H9 (cell line): ENCODE results near the gene CCDC92B. TPM values are rescaled to one million over a fixed set of nuclear protein-coding genes. Genes with fewer than 3 reads are reported as not detected.
A peak's percentile ranks its signal among the peaks of the same experiment; 100 is the strongest.

Experiments
- DNase-seq: peaks from one replicate; pipeline ENCODE4 v3.0.0-alpha.2; 2017
- H2AFZ ChIP-seq: one replicate; pipeline ENCODE4 v1.6.1; 2013; ENCODE audit warnings: mild to moderate bottlenecking, low read length, control low read depth, moderate library complexity
- H2AK5ac ChIP-seq: 2 replicates; pipeline ENCODE4 v1.6.1; 2013; ENCODE audit warnings: low read length, control low read depth, mixed read lengths; ENCODE audit not compliant: insufficient read length
- H2BK120ac ChIP-seq: one replicate; pipeline ENCODE4 v1.6.1; 2013; ENCODE audit warnings: low read depth, mild to moderate bottlenecking, low read length, control low read depth, inconsistent platforms; ENCODE audit not compliant: poor library complexity, severe bottlenecking
- H2BK12ac ChIP-seq: 2 replicates; pipeline ENCODE4 v1.6.1; 2013; ENCODE audit warnings: low read length, control low read depth, mixed read lengths, low read depth; ENCODE audit not compliant: insufficient read length
- H2BK15ac ChIP-seq: 2 replicates; pipeline ENCODE4 v1.6.1; 2013; ENCODE audit warnings: low read depth, low read length, control low read depth
- H2BK20ac ChIP-seq: one replicate; pipeline ENCODE4 v1.6.1; 2013; ENCODE audit warnings: low read depth, mild to moderate bottlenecking, low read length, control low read depth, inconsistent platforms; ENCODE audit not compliant: poor library complexity, severe bottlenecking
- H2BK5ac ChIP-seq: 2 replicates; pipeline ENCODE4 v1.6.1; 2013; ENCODE audit warnings: low read length, control low read depth, mixed read lengths; ENCODE audit not compliant: insufficient read length
- H3K14ac ChIP-seq: 2 replicates; pipeline ENCODE4 v1.6.1; 2013; ENCODE audit warnings: low read length, control low read depth; ENCODE audit not compliant: insufficient read depth
- H3K18ac ChIP-seq: 2 replicates; pipeline ENCODE4 v1.6.1; 2013; ENCODE audit warnings: low read depth, mild to moderate bottlenecking, mixed read lengths, low read length, control low read depth; ENCODE audit not compliant: insufficient read length
- H3K23ac ChIP-seq: 2 replicates; pipeline ENCODE4 v1.6.1; 2013; ENCODE audit warnings: low read length, control low read depth, mixed read lengths, low read depth; ENCODE audit not compliant: insufficient read length
- H3K23me2 ChIP-seq: 2 replicates; pipeline ENCODE4 v1.6.1; 2013; ENCODE audit warnings: low read depth, mild to moderate bottlenecking, mixed read lengths, low read length, control low read depth; ENCODE audit not compliant: insufficient read length, poor library complexity, severe bottlenecking
- H3K27ac ChIP-seq: 2 replicates; pipeline ENCODE4 v1.5.1; 2013; ENCODE audit warnings: low read length, control low read depth, mixed read lengths, low read depth; ENCODE audit not compliant: insufficient read length
- H3K27me3 ChIP-seq: 2 replicates; pipeline ENCODE4 v1.6.1; 2013; ENCODE audit warnings: low read length, control low read depth, inconsistent platforms; ENCODE audit not compliant: insufficient read depth
- H3K4ac ChIP-seq: 2 replicates; pipeline ENCODE4 v1.6.1; 2013; ENCODE audit warnings: low read depth, mild to moderate bottlenecking, control low read depth, inconsistent platforms, low read length, moderate library complexity
- H3K4me1 ChIP-seq: 2 replicates; pipeline ENCODE4 v1.6.1; 2013; ENCODE audit warnings: low read length, control low read depth, inconsistent platforms; ENCODE audit not compliant: insufficient read depth
- H3K4me2 ChIP-seq: 2 replicates; pipeline ENCODE4 v1.6.1; 2013; ENCODE audit warnings: low read length, control low read depth, mixed read lengths; ENCODE audit not compliant: insufficient read length, insufficient read depth
- H3K56ac ChIP-seq: 2 replicates; pipeline ENCODE4 v1.6.1; 2013; ENCODE audit warnings: low read depth, mild to moderate bottlenecking, mixed read lengths, low read length, control low read depth; ENCODE audit not compliant: insufficient read length
- H3K79me1 ChIP-seq: 2 replicates; pipeline ENCODE4 v1.6.1; 2013; ENCODE audit warnings: low read depth, mild to moderate bottlenecking, moderate library complexity, low read length, control low read depth, inconsistent platforms; ENCODE audit not compliant: insufficient read depth, poor library complexity, severe bottlenecking
- H3K79me2 ChIP-seq: 2 replicates; pipeline ENCODE4 v1.6.1; 2013; ENCODE audit warnings: low read length, control low read depth, inconsistent platforms; ENCODE audit not compliant: insufficient read depth
- H3K9ac ChIP-seq: 2 replicates; pipeline ENCODE4 v1.6.1; 2013; ENCODE audit warnings: low read length, control low read depth, mixed read lengths; ENCODE audit not compliant: insufficient read length; ENCODE audit errors: extremely low read depth
- H3K9me3 ChIP-seq: one replicate; pipeline ENCODE4 v1.6.1; 2013; ENCODE audit warnings: low read depth, low read length, inconsistent platforms; ENCODE audit not compliant: control insufficient read depth
- H3T11ph ChIP-seq: one replicate; pipeline ENCODE4 v1.6.1; 2013; ENCODE audit warnings: mild to moderate bottlenecking, low read length, control low read depth, inconsistent platforms
- H4K20me1 ChIP-seq: one replicate; pipeline ENCODE4 v1.6.1; 2013; ENCODE audit not compliant: control insufficient read depth, insufficient read length, insufficient read depth
- H4K5ac ChIP-seq: 2 replicates; pipeline ENCODE4 v1.6.1; 2013; ENCODE audit warnings: low read depth, mild to moderate bottlenecking, mixed read lengths, low read length, control low read depth; ENCODE audit not compliant: insufficient read length
- H4K8ac ChIP-seq: replicated peaks from 2 replicates; pipeline ENCODE4 v1.6.1; 2013; ENCODE audit warnings: low read length, control low read depth, mixed read lengths, low read depth; ENCODE audit not compliant: insufficient read length
- H4K91ac ChIP-seq: 2 replicates; pipeline ENCODE4 v1.6.1; 2013; ENCODE audit warnings: low read depth, mild to moderate bottlenecking, moderate library complexity, mixed read lengths, low read length, control low read depth; ENCODE audit not compliant: insufficient read length
- H3K27ac Mint-ChIP-seq, 3 experiments: 2 replicates in 2 of 3; 3 replicates in 1 of 3; pipeline ENCODE4 v1.8.0; 2020 to 2021; ENCODE audit warnings: mixed read lengths in 3 of 3, mild to moderate bottlenecking in 1 of 3, moderate library complexity in 1 of 3
- H3K27me3 Mint-ChIP-seq: 2 replicates; pipeline ENCODE4 v1.8.0; 2021; ENCODE audit warnings: low read depth, mild to moderate bottlenecking, moderate library complexity, mixed read lengths
- H3K36me3 Mint-ChIP-seq, 3 experiments: 2 replicates in 2 of 3; 3 replicates in 1 of 3; pipeline ENCODE4 v1.8.0; 2020 to 2021; ENCODE audit warnings: low read depth in 3 of 3, mixed read lengths in 3 of 3; ENCODE audit not compliant: insufficient read depth in 1 of 3
- H3K4me1 Mint-ChIP-seq, 2 experiments: 2 replicates each; pipeline ENCODE4 v1.8.0; 2020; ENCODE audit warnings: mixed read lengths in 2 of 2
- H3K4me3 Mint-ChIP-seq, 2 experiments: 2 replicates in 1 of 2; 3 replicates in 1 of 2; pipeline ENCODE4 v1.8.0; 2020 to 2021; ENCODE audit warnings: mild to moderate bottlenecking in 2 of 2, mixed read lengths in 2 of 2, moderate library complexity in 1 of 2
- H3K9me3 Mint-ChIP-seq, 2 experiments: 2 replicates in 1 of 2; 3 replicates in 1 of 2; pipeline ENCODE4 v1.8.0; 2020; ENCODE audit warnings: mild to moderate bottlenecking in 2 of 2, mixed read lengths in 2 of 2, moderate library complexity in 1 of 2
- WGBS: extraction: QIAGEN DNeasy Blood & Tissue Kit; methylation state at CpG from one replicate; pipeline ENCODE4 v1.1.7; 2013; ENCODE audit warnings: missing lambda C conversion rate, low lambda C conversion rate, mixed read lengths; ENCODE audit not compliant: insufficient read length; ENCODE audit errors: extremely low coverage; 5-methylcytosine and 5-hydroxymethylcytosine counted together
- total RNA-seq: library from RNA; stranded (reverse); gene quantifications from 2 replicates; pipeline ENCODE4 v1.2.1, GENCODE V29; 2021
- TF ChIP-seq, protein P1 (sequence below): fragments of 200-600 bp; sonication (generic); conservative IDR thresholded peaks from 3 replicates; pipeline ENCODE4 v1.8.0; 2021; ENCODE audit warnings: antibody characterized with exemption, mild to moderate bottlenecking

CCDC92B gene
- total RNA-seq, 1 experiment from 2014 or later: 8.0 TPM

DNA sequence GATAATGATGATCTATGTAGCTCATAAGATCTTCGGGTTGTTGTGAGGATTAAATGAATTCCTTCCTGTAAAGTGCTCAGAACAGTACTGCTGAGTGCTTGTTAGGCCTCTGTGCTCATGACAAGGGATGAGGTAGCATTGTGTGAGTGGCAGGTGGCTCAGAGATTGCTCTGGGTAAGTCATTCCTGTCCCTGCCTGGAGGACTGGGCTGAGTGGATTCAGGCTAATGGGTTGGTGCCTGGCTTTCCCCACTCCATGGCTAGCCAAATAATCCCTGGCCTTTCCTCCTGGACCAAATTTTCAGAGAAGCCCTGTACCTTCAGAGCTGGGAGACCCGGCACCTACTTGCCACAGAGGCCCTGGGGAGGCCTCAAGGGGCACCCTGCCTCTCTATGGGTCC lies 1.3 kb upstream of the CCDC92B start:
- TF ChIP-seq, protein P1, sequence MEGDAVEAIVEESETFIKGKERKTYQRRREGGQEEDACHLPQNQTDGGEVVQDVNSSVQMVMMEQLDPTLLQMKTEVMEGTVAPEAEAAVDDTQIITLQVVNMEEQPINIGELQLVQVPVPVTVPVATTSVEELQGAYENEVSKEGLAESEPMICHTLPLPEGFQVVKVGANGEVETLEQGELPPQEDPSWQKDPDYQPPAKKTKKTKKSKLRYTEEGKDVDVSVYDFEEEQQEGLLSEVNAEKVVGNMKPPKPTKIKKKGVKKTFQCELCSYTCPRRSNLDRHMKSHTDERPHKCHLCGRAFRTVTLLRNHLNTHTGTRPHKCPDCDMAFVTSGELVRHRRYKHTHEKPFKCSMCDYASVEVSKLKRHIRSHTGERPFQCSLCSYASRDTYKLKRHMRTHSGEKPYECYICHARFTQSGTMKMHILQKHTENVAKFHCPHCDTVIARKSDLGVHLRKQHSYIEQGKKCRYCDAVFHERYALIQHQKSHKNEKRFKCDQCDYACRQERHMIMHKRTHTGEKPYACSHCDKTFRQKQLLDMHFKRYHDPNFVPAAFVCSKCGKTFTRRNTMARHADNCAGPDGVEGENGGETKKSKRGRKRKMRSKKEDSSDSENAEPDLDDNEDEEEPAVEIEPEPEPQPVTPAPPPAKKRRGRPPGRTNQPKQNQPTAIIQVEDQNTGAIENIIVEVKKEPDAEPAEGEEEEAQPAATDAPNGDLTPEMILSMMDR: no peak
- Histone ChIP-seq H4K5ac (no peak overlapping the region), H3K23ac (no peak overlapping the region), H3K4me1 (no peaks in the 10 kb centered on the region), H4K91ac (no peak overlapping the region), H3K27me3 (no peaks in the 10 kb centered on the region), H2BK15ac (no peak overlapping the region), H3K4ac (no peak overlapping the region), H3K4me2 (no peak overlapping the region), H2BK12ac (no peak overlapping the region), H4K8ac (no peak overlapping the region), H3K23me2 (peaks cover 5% of the 10 kb centered on the region), H3K9ac (no peak overlapping the region), H3K27ac (no peak overlapping the region), H2BK5ac (no peak overlapping the region), H3T11ph (no peak overlapping the region), H3K9me3 (no peaks in the 10 kb centered on the region), H3K14ac (no peak overlapping the region), H3K79me1 (no peaks in the 10 kb centered on the region), H2AFZ (no peak overlapping the region), H3K56ac (no peak overlapping the region), H2AK5ac (no peak overlapping the region), H2BK120ac (no peak overlapping the region), H4K20me1 (no peaks in the 10 kb centered on the region), H3K79me2 (no peaks in the 10 kb centered on the region), H3K18ac (no peak overlapping the region), H2BK20ac (no peak overlapping the region)
- H3K4me3 Mint-ChIP-seq: peak overlapping the region; percentile 14 to 71; a peak in 3 of 5 replicates
- no CpG with 5 or more reads among the region's 2 CpGs for WGBS
- H3K36me3 Mint-ChIP-seq: no peaks in the 10 kb centered on the region
- H3K27me3 Mint-ChIP-seq: peaks cover 34% of the 10 kb centered on the region
- peaks cover 9 to 19% of the 10 kb centered on the region in 2 experiments for H3K4me1 Mint-ChIP-seq
- H3K9me3 Mint-ChIP-seq: no peaks in the 10 kb centered on the region
- no peak for DNase-seq
- H3K27ac Mint-ChIP-seq: no peak overlapping the region
